MM.1S (cell line): ENCODE results near the gene PAFAH1B1.

Experiments used
- DNase-seq: peaks from one replicate; pipeline ENCODE4 v3.0.0-alpha.2; 2015
- H2AFZ ChIP-seq: fragments of 300-600 bp; sonication (generic); 2 replicates; pipeline ENCODE4 v1.6.0; 2016; ENCODE audit warnings: antibody characterized with exemption, low read length
- H3F3A ChIP-seq: fragments of 300-600 bp; sonication (generic); 2 replicates; pipeline ENCODE4 v1.6.1; 2016; ENCODE audit warnings: mild to moderate bottlenecking, antibody characterized with exemption, low read length, moderate library complexity, mixed read lengths; ENCODE audit not compliant: insufficient read depth
- H3K27ac ChIP-seq: fragments of 300-600 bp; sonication (generic); 2 replicates; pipeline ENCODE4 v1.5.1; 2016; ENCODE audit warnings: mild to moderate bottlenecking, low read length
- H3K27me3 ChIP-seq: fragments of 300-600 bp; sonication (generic); replicated peaks from 2 replicates; pipeline ENCODE4 v1.6.0; 2016; ENCODE audit warnings: low read length; ENCODE audit not compliant: insufficient read depth
- H3K36me3 ChIP-seq: fragments of 300-600 bp; sonication (generic); replicated peaks from 2 replicates; pipeline ENCODE4 v1.6.1; 2016; ENCODE audit warnings: mild to moderate bottlenecking, low read length, mixed read lengths; ENCODE audit not compliant: insufficient read depth
- H3K4me1 ChIP-seq: fragments of 300-600 bp; sonication (generic); 2 replicates; pipeline ENCODE4 v1.6.1; 2016; ENCODE audit warnings: low read length, mixed read lengths
- H3K4me2 ChIP-seq: fragments of 300-600 bp; sonication (generic); 2 replicates; pipeline ENCODE4 v1.6.0; 2016; ENCODE audit warnings: low read depth, low read length
- H3K4me3 ChIP-seq: fragments of 300-600 bp; sonication (generic); 2 replicates; pipeline ENCODE4 v1.5.1; 2016; ENCODE audit warnings: low read length, mixed read lengths
- H3K79me2 ChIP-seq: fragments of 300-600 bp; sonication (generic); 2 replicates; pipeline ENCODE4 v1.6.1; 2016; ENCODE audit warnings: mixed run types, low read length, mixed read lengths
- H3K9ac ChIP-seq: fragments of 300-600 bp; sonication (generic); 2 replicates; pipeline ENCODE4 v1.6.1; 2016; ENCODE audit warnings: low read length, mixed read lengths
- H3K9me2 ChIP-seq: fragments of 300-600 bp; sonication (generic); replicated peaks from 2 replicates; pipeline ENCODE4 v1.6.1; 2016; ENCODE audit warnings: mild to moderate bottlenecking, low read length, mixed read lengths; ENCODE audit not compliant: insufficient read depth
- H3K9me3 ChIP-seq: fragments of 300-600 bp; sonication (generic); replicated peaks from 2 replicates; pipeline ENCODE4 v1.6.1; 2016; ENCODE audit warnings: mild to moderate bottlenecking, low read length, mixed read lengths; ENCODE audit not compliant: insufficient read depth
- H4K20me1 ChIP-seq: fragments of 300-600 bp; sonication (generic); 2 replicates; pipeline ENCODE4 v1.6.1; 2016; ENCODE audit warnings: mild to moderate bottlenecking, low read length, moderate library complexity, mixed read lengths; ENCODE audit not compliant: insufficient read depth
- EZH2 ChIP-seq: fragments of 300-600 bp; sonication (generic); optimal IDR thresholded peaks from 2 replicates; pipeline ENCODE3; 2017; ENCODE audit warnings: low read depth, mild to moderate bottlenecking, antibody characterized with exemption, low read length, mixed read lengths
- EZH2phosphoT487 ChIP-seq: fragments of 300-600 bp; sonication (generic); IDR thresholded peaks from 2 replicates; pipeline ENCODE4 v1.6.1; 2018; ENCODE audit warnings: antibody characterized with exemption, low read length
- TF ChIP-seq, protein P1 (sequence below): fragments of 300-600 bp; sonication (generic); IDR thresholded peaks from 2 replicates; pipeline ENCODE4 v1.5.1; 2016; ENCODE audit warnings: antibody characterized with exemption, low read length, mixed read lengths

PAFAH1B1 gene

GRCh38 chr17:2611627-2612026 lies 18.2 kb downstream of the PAFAH1B1 start:
- Histone ChIP-seq H3K9ac (no peak overlapping the region), H4K20me1 (peaks cover 82% of the 10 kb centered on the region), H3K4me1 (no peaks in the 10 kb centered on the region), H3K36me3 (0 out of 2 replicates have a peak, but pooled peaks cover 3% of the 10 kb centered on the region), H3K27me3 (no peaks in the 10 kb centered on the region), H3K27ac (no peak overlapping the region), H3K4me2 (no peak overlapping the region), H3K4me3 (no peak overlapping the region), H2AFZ (no peak overlapping the region), H3K79me2 (peaks cover 100% of the 10 kb centered on the region), H3F3A (no peaks in the 10 kb centered on the region), H3K9me3 (no peaks in the 10 kb centered on the region), H3K9me2 (no peaks in the 10 kb centered on the region)
- no peak for DNase-seq
- TF ChIP-seq EZH2phosphoT487: no peak
- no peak for TF ChIP-seq EZH2
- TF ChIP-seq, protein P1, sequence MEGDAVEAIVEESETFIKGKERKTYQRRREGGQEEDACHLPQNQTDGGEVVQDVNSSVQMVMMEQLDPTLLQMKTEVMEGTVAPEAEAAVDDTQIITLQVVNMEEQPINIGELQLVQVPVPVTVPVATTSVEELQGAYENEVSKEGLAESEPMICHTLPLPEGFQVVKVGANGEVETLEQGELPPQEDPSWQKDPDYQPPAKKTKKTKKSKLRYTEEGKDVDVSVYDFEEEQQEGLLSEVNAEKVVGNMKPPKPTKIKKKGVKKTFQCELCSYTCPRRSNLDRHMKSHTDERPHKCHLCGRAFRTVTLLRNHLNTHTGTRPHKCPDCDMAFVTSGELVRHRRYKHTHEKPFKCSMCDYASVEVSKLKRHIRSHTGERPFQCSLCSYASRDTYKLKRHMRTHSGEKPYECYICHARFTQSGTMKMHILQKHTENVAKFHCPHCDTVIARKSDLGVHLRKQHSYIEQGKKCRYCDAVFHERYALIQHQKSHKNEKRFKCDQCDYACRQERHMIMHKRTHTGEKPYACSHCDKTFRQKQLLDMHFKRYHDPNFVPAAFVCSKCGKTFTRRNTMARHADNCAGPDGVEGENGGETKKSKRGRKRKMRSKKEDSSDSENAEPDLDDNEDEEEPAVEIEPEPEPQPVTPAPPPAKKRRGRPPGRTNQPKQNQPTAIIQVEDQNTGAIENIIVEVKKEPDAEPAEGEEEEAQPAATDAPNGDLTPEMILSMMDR: no peak

DNA sequence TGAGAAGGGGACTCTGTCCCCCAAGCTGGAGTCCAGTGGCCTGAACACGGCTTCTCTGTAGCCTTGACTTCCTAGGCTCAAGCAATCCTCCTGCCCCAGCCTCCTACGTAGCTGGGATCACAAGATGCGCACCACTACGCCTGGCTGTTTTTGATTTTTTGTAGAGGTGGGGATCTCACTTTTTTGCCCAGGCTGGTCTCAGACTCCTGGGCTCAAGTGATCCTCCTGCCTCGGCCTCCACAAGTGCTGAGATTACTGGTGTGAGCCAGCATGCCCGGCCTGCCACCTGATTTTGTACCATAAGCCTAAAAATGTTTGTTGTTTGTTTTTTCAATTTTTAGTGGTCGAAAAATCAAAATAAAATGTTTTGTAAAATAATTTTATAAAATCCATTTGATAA lies 19.2 kb downstream of the PAFAH1B1 start:
- TF ChIP-seq, protein P1: no peak
- TF ChIP-seq EZH2phosphoT487 (no peak), EZH2 (no peak)
- no peaks in the 10 kb centered on the region for H3K4me1 ChIP-seq
- H3K4me2 ChIP-seq: no peak overlapping the region
- H3K9me3 ChIP-seq: no peaks in the 10 kb centered on the region
- DNase-seq: no peak
- H3K27me3 ChIP-seq: no peaks in the 10 kb centered on the region
- H3F3A ChIP-seq: no peaks in the 10 kb centered on the region
- no peaks in the 10 kb centered on the region for H3K9me2 ChIP-seq
- no peak overlapping the region for H3K4me3 ChIP-seq
- peaks cover 81% of the 10 kb centered on the region for H4K20me1 ChIP-seq
- H2AFZ ChIP-seq: no peak overlapping the region
- H3K27ac ChIP-seq: no peak overlapping the region
- H3K9ac ChIP-seq: no peak overlapping the region
- peaks cover 100% of the 10 kb centered on the region for H3K79me2 ChIP-seq
- H3K36me3 ChIP-seq: 0 out of 2 replicates have a peak, but pooled peaks cover 1% of the 10 kb centered on the region

GRCh38 chr17:2613089-2613808 lies 19.8 kb downstream of the PAFAH1B1 start:
- H3K27ac ChIP-seq: no peak overlapping the region
- no peaks in the 10 kb centered on the region for H3K4me1 ChIP-seq
- no peak overlapping the region for H3K4me3 ChIP-seq
- peaks cover 75% of the 10 kb centered on the region for H4K20me1 ChIP-seq
- TF ChIP-seq EZH2 (no peak), EZH2phosphoT487 (no peak)
- TF ChIP-seq, protein P1: no peak
- H3K4me2 ChIP-seq: no peak overlapping the region
- no peak for DNase-seq
- H3F3A ChIP-seq: no peaks in the 10 kb centered on the region
- peaks cover 100% of the 10 kb centered on the region for H3K79me2 ChIP-seq
- H3K27me3 ChIP-seq: no peaks in the 10 kb centered on the region
- no peaks in the 10 kb centered on the region for H3K36me3 ChIP-seq
- no peak overlapping the region for H3K9ac ChIP-seq
- no peaks in the 10 kb centered on the region for H3K9me3 ChIP-seq
- no peak overlapping the region for H2AFZ ChIP-seq
- H3K9me2 ChIP-seq: no peaks in the 10 kb centered on the region
